ENCODE results near the gene PLB1. TPM values are rescaled to one million over a fixed set of nuclear protein-coding genes. Genes with fewer than 3 reads are reported as not detected.
A peak's percentile ranks its signal among the peaks of the same experiment; 100 is the strongest.

The PLB1 gene
- total RNA-seq, 2 donors from 2014 or later: 1.0 to 12.9 TPM

- H3K27ac ChIP-seq: peak overlapping the region in 1 of 4 donors; percentile 44
- H3K27me3 ChIP-seq: no peaks in the 10 kb centered on the region
- no peaks in the 10 kb centered on the region for H3K4me1 ChIP-seq
- ATAC-seq (no peak), DNase-seq (peak in 1 of 4 donors; percentile 52)
- 78 to 87% methylated on average over 2 of the region's 2 CpGs for WGBS, 2 donors
- TF ChIP-seq POLR2A (IDR thresholded peaks at IDR 0.05) (no peak), CTCF (IDR thresholded peaks at IDR 0.05) (no peak)
- no peaks in the 10 kb centered on the region for H3K36me3 ChIP-seq (replicated peaks in 1 of 2; ENCODE audit: insufficient read depth in 1 of 2, low read depth in 2 of 2)
- intact Hi-C loops (cut with DNase I): loop anchor here (10.0 kb wide), 1 partner anchor 143 kb away; no protein-coding TSS in a partner anchor
- no peak overlapping the region for H3K4me3 ChIP-seq
- no peaks in the 10 kb centered on the region for H3K9me3 ChIP-seq
These were observed 105.8 kb downstream of the PLB1 start for GRCh38 chr2:28601616-28602015.

- WGBS, 2 donors: 60 to 76% methylated on average over 5 to 6 of the region's 6 CpGs
- H3K4me3 ChIP-seq: no peak overlapping the region
- intact Hi-C loops (cut with DNase I): loop anchor here (10.0 kb wide), 1 partner anchor 143 kb away; no protein-coding TSS in a partner anchor
- H3K4me1 ChIP-seq: no peaks in the 10 kb centered on the region
- no peak for ATAC-seq
- no peaks in the 10 kb centered on the region for H3K36me3 ChIP-seq (replicated peaks in 1 of 2; ENCODE audit: insufficient read depth in 1 of 2, low read depth in 2 of 2)
- H3K27ac ChIP-seq: peak overlapping the region in 1 of 4 donors; percentile 44
- no peak for DNase-seq
- H3K27me3 ChIP-seq: no peaks in the 10 kb centered on the region
- TF ChIP-seq POLR2A (IDR thresholded peaks at IDR 0.05): no peak
- TF ChIP-seq CTCF (IDR thresholded peaks at IDR 0.05): no peak
- H3K9me3 ChIP-seq: no peaks in the 10 kb centered on the region
These were observed 106.3 kb downstream of the PLB1 start for GRCh38 chr2:28602136-28602660.

DNA sequence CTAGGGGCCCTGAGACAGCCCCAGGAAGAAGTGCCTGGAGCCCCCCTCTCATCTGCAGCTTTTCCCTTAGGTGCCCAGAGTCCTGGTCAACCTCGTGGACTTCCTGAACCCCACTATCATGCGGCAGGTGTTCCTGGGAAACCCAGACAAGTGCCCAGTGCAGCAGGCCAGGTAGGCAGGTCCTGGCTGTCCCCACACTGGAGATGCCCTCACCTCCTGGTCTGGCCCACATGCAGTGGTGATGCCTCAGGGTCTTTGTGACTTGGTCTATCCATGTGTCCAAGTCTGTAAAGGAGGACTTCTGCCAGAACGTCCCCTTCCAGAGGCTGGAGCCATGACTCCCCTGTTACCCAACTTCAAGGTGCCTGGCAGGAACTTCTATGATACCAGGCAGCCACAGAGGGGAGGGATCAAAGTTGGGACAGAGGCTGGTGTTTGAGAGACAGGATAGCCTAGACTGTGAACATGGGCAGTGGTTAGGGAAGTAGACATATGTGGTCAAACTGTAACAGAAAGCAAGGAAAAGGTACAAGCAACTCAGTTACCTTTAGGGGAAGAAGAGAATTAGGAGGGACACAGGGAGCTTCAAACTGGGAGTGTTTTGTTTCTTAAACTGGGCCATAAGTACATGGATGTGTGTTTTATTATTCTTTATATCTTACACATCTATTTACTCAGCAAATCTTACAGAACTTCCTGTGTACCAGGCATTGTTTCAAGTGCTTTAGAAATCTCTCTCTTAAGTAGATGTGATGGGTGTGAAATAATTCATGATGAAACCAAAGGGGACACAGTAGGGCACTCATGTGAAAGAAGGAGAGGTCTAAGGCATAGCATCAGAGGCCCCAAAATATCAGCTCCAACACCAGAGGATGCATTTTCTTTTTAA, 107.1 kb downstream of the PLB1 start:
- TF ChIP-seq CTCF (IDR thresholded peaks at IDR 0.05) (no peak), POLR2A (IDR thresholded peaks at IDR 0.05) (no peak)
- intact Hi-C loops (cut with DNase I): loop anchor here (10.0 kb wide), 1 partner anchor 142 kb away; no protein-coding TSS in a partner anchor
- no peaks in the 10 kb centered on the region for H3K9me3 ChIP-seq
- DNase-seq: no peak
- H3K27ac ChIP-seq: peak overlapping the region in 1 of 4 donors; percentile 44
- no peaks in the 10 kb centered on the region for H3K36me3 ChIP-seq (replicated peaks in 1 of 2; ENCODE audit: insufficient read depth in 1 of 2, low read depth in 2 of 2)
- ATAC-seq: no peak
- 78% methylated on average over 3 of the region's 3 CpGs; no CpG with 5 or more reads in 1 of the 2 donors for WGBS, 2 donors
- H3K4me3 ChIP-seq: no peak overlapping the region
- H3K27me3 ChIP-seq: no peaks in the 10 kb centered on the region
- H3K4me1 ChIP-seq: no peaks in the 10 kb centered on the region

DNA sequence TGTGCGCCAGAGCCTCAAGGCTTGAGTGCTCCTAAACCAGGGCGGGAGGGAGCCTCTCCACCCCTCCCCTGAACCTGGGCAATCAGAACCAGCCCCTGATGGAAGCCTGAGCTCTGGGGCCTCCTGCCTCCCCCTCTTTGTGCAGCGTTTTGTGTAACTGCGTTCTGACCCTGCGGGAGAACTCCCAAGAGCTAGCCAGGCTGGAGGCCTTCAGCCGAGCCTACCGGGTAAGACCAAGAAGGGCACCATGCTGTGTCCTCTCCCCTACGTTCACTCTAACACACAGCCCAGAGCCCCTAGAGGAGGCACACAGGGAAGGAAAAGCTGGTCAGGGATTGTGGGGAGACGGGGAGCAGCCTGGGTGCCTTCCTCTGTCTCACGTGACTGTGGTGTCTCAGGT, 108.0 kb downstream of the PLB1 start:
- DNase-seq: no peak
- Histone ChIP-seq H3K27ac (no peak overlapping the region), H3K36me3 (replicated peaks in 1 of 2; ENCODE audit: insufficient read depth in 1 of 2, low read depth in 2 of 2) (no peaks in the 10 kb centered on the region), H3K4me3 (no peak overlapping the region), H3K4me1 (no peaks in the 10 kb centered on the region), H3K27me3 (no peaks in the 10 kb centered on the region), H3K9me3 (no peaks in the 10 kb centered on the region)
- intact Hi-C loops (cut with DNase I): loop anchor here (10.0 kb wide), 1 partner anchor 141 kb away; no protein-coding TSS in a partner anchor
- TF ChIP-seq POLR2A (IDR thresholded peaks at IDR 0.05) (no peak), CTCF (IDR thresholded peaks at IDR 0.05) (no peak)
- 89 to 92% methylated on average over 6 to 9 of the region's 10 CpGs for WGBS, 2 donors
- no peak for ATAC-seq
